ENCODE data around the gene FAM20A.

GRCh38 chr17:68580236-68580770 is 20.9 kb downstream of the FAM20A start:
- TF ChIP-seq CTCF (IDR thresholded peaks at IDR 0.05) = no peak
- TF ChIP-seq EZH2 (IDR thresholded peaks at IDR 0.05; ENCODE audit: borderline replicate concordance, insufficient read depth, low read depth, low read length, poor library complexity, severe bottlenecking) = no peak

All from B cell (primary cell).